HG03175 (cell line): ENCODE results near the gene ULBP1.
"Not testable (repeated sequence)": the region's sequence is repeated elsewhere in the genome, so short reads cannot be mapped to it uniquely, and the experiment has no call there.

Source experiments
- ATAC-seq: cut with Tn5 transposase; IDR thresholded peaks from one replicate; pipeline ENCODE4 v1.9.1; 2021; ENCODE audit warnings: mild to moderate bottlenecking, moderate library complexity; ENCODE audit not compliant: unreplicated experiment

The ULBP1 gene

GRCh38 chr6:149951096-149951495, 12.6 kb upstream of the ULBP1 start:
- no peak for ATAC-seq

GRCh38 chr6:149951626-149952025, 12.1 kb upstream of the ULBP1 start:
- ATAC-seq, result no peak

- not testable (repeated sequence) for ATAC-seq
These were observed 10.4 kb upstream of the ULBP1 start for GRCh38 chr6:149953390-149953789.

GRCh38 chr6:149953934-149954327, 9.8 kb upstream of the ULBP1 start:
- not testable (repeated sequence) for ATAC-seq

GRCh38 chr6:149954328-149954983, 9.3 kb upstream of the ULBP1 start:
- ATAC-seq, result not testable (repeated sequence)

- ATAC-seq, result not testable (repeated sequence)
These were observed 8.6 kb upstream of the ULBP1 start for GRCh38 chr6:149954984-149955653.

GRCh38 chr6:149955654-149956317, 8.0 kb upstream of the ULBP1 start:
- ATAC-seq, result not testable (repeated sequence)

GRCh38 chr6:149958124-149958523, 5.6 kb upstream of the ULBP1 start:
- not testable (repeated sequence) for ATAC-seq

GRCh38 chr6:149959806-149960205, 3.9 kb upstream of the ULBP1 start:
- ATAC-seq, result not testable (repeated sequence)

GRCh38 chr6:149960488-149960887, 3.3 kb upstream of the ULBP1 start:
- no peak for ATAC-seq

GRCh38 chr6:149961728-149962425, 1.9 kb upstream of the ULBP1 start:
- ATAC-seq, result no peak

GRCh38 chr6:149962461-149963211, 1.1 kb upstream of the ULBP1 start:
- ATAC-seq, result no peak

GRCh38 chr6:149963212-149963461, 606 bp upstream of the ULBP1 start:
- peak; percentile 34 for ATAC-seq

- ATAC-seq, result no peak
These were observed 808 bp downstream of the ULBP1 start for GRCh38 chr6:149964308-149965193.

- ATAC-seq, result no peak
These were observed 1.7 kb downstream of the ULBP1 start for GRCh38 chr6:149965194-149966020.

- ATAC-seq, result not testable (repeated sequence)
These were observed 2.6 kb downstream of the ULBP1 start for GRCh38 chr6:149966319-149966718.

- no peak for ATAC-seq
These were observed 3.8 kb downstream of the ULBP1 start for GRCh38 chr6:149967591-149967990.

- ATAC-seq, result not testable (repeated sequence)
These were observed 4.3 kb downstream of the ULBP1 start for GRCh38 chr6:149967999-149968398.

- ATAC-seq, result not testable (repeated sequence)
These were observed 5.2 kb downstream of the ULBP1 start for GRCh38 chr6:149968909-149969308.
